Measurements from ENCODE around the gene KRT5. TPM values are rescaled to one million over a fixed set of nuclear protein-coding genes. Genes with fewer than 3 reads are reported as not detected.

The KRT5 gene
- total RNA-seq, 2 donors from 2014 or later: 0.52 to 2.0 TPM

- intact Hi-C loops (cut with DNase I): no loop called here
- DNase-seq (no peak), ATAC-seq (no peak)
- H3K4me3 ChIP-seq: no peak overlapping the region
- H3K27me3 ChIP-seq: no peaks in the 10 kb centered on the region
- WGBS, 2 donors: 73 to 82% methylated on average over 7 to 10 of the region's 10 CpGs
- no peak overlapping the region for H3K27ac ChIP-seq
- H3K9me3 ChIP-seq: no peaks in the 10 kb centered on the region
- no peak for TF ChIP-seq CTCF (IDR thresholded peaks at IDR 0.05)
- TF ChIP-seq POLR2A (IDR thresholded peaks at IDR 0.05): no peak
- no peaks in the 10 kb centered on the region for H3K36me3 ChIP-seq (replicated peaks in 1 of 2; ENCODE audit: insufficient read depth in 1 of 2, low read depth in 2 of 2)
- H3K4me1 ChIP-seq: peaks cover under 1% of the 10 kb centered on the region
Observed at GRCh38 chr12:52533686-52534470, 13.7 kb upstream of the KRT5 start.

GRCh38 chr12:52532636-52533035 lies 12.4 kb upstream of the KRT5 start:
- H3K27me3 ChIP-seq: no peaks in the 10 kb centered on the region
- no peaks in the 10 kb centered on the region for H3K9me3 ChIP-seq
- DNase-seq (no peak), ATAC-seq (no peak)
- peaks cover 7% of the 10 kb centered on the region for H3K4me1 ChIP-seq
- no peak overlapping the region for H3K4me3 ChIP-seq
- TF ChIP-seq POLR2A (IDR thresholded peaks at IDR 0.05): no peak
- TF ChIP-seq CTCF (IDR thresholded peaks at IDR 0.05): no peak
- WGBS, 2 donors: 68 to 85% methylated on average over 4 of the region's 4 CpGs
- H3K36me3 ChIP-seq (replicated peaks in 1 of 2; ENCODE audit: insufficient read depth in 1 of 2, low read depth in 2 of 2): no peaks in the 10 kb centered on the region
- no peak overlapping the region for H3K27ac ChIP-seq
- intact Hi-C loops (cut with DNase I): no loop called here

GRCh38 chr12:52531566-52532300 lies 11.5 kb upstream of the KRT5 start:
- WGBS, 2 donors: 68 to 70% methylated on average over 18 of the region's 18 CpGs
- no peak overlapping the region for H3K4me3 ChIP-seq
- ATAC-seq (no peak), DNase-seq (peak in 1 of 4 donors; percentile 50)
- no peaks in the 10 kb centered on the region for H3K27me3 ChIP-seq
- H3K4me1 ChIP-seq: peaks cover 7% of the 10 kb centered on the region
- no peaks in the 10 kb centered on the region for H3K36me3 ChIP-seq (replicated peaks in 1 of 2; ENCODE audit: insufficient read depth in 1 of 2, low read depth in 2 of 2)
- intact Hi-C loops (cut with DNase I): no loop called here
- H3K27ac ChIP-seq: no peak overlapping the region
- TF ChIP-seq POLR2A (IDR thresholded peaks at IDR 0.05) (no peak), CTCF (IDR thresholded peaks at IDR 0.05) (no peak)
- no peaks in the 10 kb centered on the region for H3K9me3 ChIP-seq

GRCh38 chr12:52530905-52531304 lies 10.7 kb upstream of the KRT5 start:
- DNase-seq: no peak
- ATAC-seq: no peak
- TF ChIP-seq POLR2A (IDR thresholded peaks at IDR 0.05) (no peak), CTCF (IDR thresholded peaks at IDR 0.05) (no peak)
- intact Hi-C loops (cut with DNase I): no loop called here
- 75 to 77% methylated on average over 2 of the region's 2 CpGs for WGBS, 2 donors
- no peaks in the 10 kb centered on the region for H3K36me3 ChIP-seq (replicated peaks in 1 of 2; ENCODE audit: insufficient read depth in 1 of 2, low read depth in 2 of 2)
- no peaks in the 10 kb centered on the region for H3K9me3 ChIP-seq
- no peak overlapping the region for H3K4me3 ChIP-seq
- H3K27me3 ChIP-seq: no peaks in the 10 kb centered on the region
- no peak overlapping the region for H3K27ac ChIP-seq
- H3K4me1 ChIP-seq: peaks cover 7% of the 10 kb centered on the region

All from body of pancreas (tissue), 4 donors.